Kidney (tissue), 14 donors: ENCODE results near the gene SNX13. TPM values are rescaled to one million over a fixed set of nuclear protein-coding genes. Genes with fewer than 3 reads are reported as not detected.

Experiments
- DNase-seq, 5 donors: peaks; one replicate each; pipeline ENCODE4 v3.0.0-alpha.2; 2013 to 2020
- FAIRE-seq: peaks from 2 replicates; lab custom pipeline; 2012; peaks lifted over from hg19 to GRCh38; lab: Jason Lieb, UNC
- H3K27ac ChIP-seq, 2 donors: one replicate each; pipeline ENCODE4 v1.7.0; 2013; ENCODE audit warnings: low read depth in 2 of 2, low read length in 2 of 2, inconsistent platforms in 1 of 2
- H3K27me3 ChIP-seq: one replicate; pipeline ENCODE4 v1.7.1; 2013; ENCODE audit warnings: low read length, inconsistent platforms; ENCODE audit not compliant: control insufficient read depth, insufficient read depth
- H3K36me3 ChIP-seq, 3 donors: one replicate each; pipeline versions ENCODE4 v1.7.0 to v1.7.1; 2013; ENCODE audit warnings: low read length in 3 of 3, control low read depth in 1 of 3, inconsistent platforms in 1 of 3; ENCODE audit not compliant: insufficient read depth in 3 of 3, control insufficient read depth in 2 of 3
- H3K4me1 ChIP-seq, 3 donors: one replicate each; pipeline versions ENCODE4 v1.7.0 to v1.7.1; 2013; ENCODE audit warnings: low read length in 3 of 3, inconsistent platforms in 1 of 3, low read depth in 1 of 3; ENCODE audit not compliant: control insufficient read depth in 2 of 3, insufficient read depth in 2 of 3
- H3K4me3 ChIP-seq, 3 donors: one replicate each; pipeline versions ENCODE4 v1.7.0 to v1.8.1; 2013; ENCODE audit warnings: low read length in 3 of 3, control low read depth in 1 of 3, inconsistent platforms in 1 of 3
- H3K9ac ChIP-seq, 3 donors: one replicate each; pipeline versions ENCODE4 v1.7.0 to v1.7.1; 2013; ENCODE audit warnings: low read length in 3 of 3, control low read depth in 1 of 3, inconsistent platforms in 1 of 3
- H3K9me3 ChIP-seq, 3 donors: one replicate each; pipeline versions ENCODE4 v1.7.0 to v1.7.1; 2013; ENCODE audit warnings: low read length in 3 of 3, control low read depth in 1 of 3, inconsistent platforms in 1 of 3; ENCODE audit not compliant: control insufficient read depth in 2 of 3, insufficient read depth in 1 of 3
- intact Hi-C: fragments of 100-400 bp; cut with DNase I; formaldehyde crosslinking; loops from one replicate; pipeline ENCODE4 v1.11.1; 2022
- polyA plus RNA-seq: library from polyadenylated mRNA; stranded (reverse); fragments of 350-450 nt; fragmentation: Illumina TruSeq; extraction: RNeasy Lipid Tissue Mini Kit (QIAGEN cat#74804); gene quantifications from one replicate; pipeline ENCODE4 v1.2.3, GENCODE V29; 2014; ENCODE audit warnings: low read depth, low replicate concordance; ENCODE audit not compliant: insufficient read depth
- total RNA-seq: library from RNA; stranded (reverse); fragmentation: NEBNext Ultra II Directional; extraction: Animal tissue kit (Norgen Biotek cat#: 25700); gene quantifications from one replicate; pipeline ENCODE4 v1.2.1, GENCODE V29; 2021
- TF ChIP-seq, protein P1 (sequence below): IDR thresholded peaks from 3 replicates; pipeline ENCODE4 v1.5.1; 2012; ENCODE audit warnings: mild to moderate bottlenecking, moderate library complexity, borderline replicate concordance; ENCODE audit not compliant: insufficient read depth; ENCODE audit errors: extremely low read depth
- donor health status: control.
- donor health status: control.
- donor health status: control.
- donor health status: control.
- donor health status: control.
- donor health status: DM: yes; HTN: yes; CAD: no.
- donor health status: Normal renal cell carcinoma (clear cell type).

The SNX13 gene
- total and polyA plus RNA-seq, 2 donors from 2014 or later = 9.9 to 57.0 TPM

DNA sequence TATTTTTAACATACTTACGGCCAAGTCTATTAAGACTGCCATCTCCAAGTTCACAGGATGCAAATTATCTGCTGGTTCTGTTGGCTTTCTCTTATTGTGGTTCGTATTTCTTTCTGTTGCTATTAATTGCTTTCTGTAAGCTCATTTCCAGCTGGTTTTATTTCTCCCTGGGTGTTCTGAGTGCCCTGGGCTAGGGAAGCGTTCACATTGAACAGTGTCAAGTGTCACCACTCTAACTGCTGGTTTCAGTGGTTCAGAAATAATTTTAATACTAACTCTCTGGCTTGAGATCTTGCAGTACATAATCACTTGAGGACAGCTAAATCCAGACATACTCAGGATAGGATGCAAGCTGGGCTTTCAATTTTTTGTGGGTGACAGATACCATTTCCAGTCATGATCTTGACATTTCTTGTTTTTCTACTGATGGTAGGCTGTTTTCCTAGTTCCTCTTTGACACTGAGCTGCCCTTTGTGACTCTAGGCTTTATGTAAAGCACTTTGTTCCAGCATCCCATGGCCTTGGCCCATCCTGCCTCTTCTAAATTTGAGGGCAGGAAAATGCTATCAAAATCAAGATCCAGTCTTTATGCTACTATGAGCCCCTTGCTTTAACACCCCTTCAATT lies 117.6 kb downstream of the SNX13 start:
- intact Hi-C loops = no loop called here
- Histone ChIP-seq H3K27ac (no peak overlapping the region), H3K9ac (no peak overlapping the region), H3K36me3 (peaks cover 0 to 2% (median 0%) of the 10 kb centered on the region in 3 donors), H3K27me3 (no peaks in the 10 kb centered on the region), H3K9me3 (no peaks in the 10 kb centered on the region), H3K4me3 (no peak overlapping the region), H3K4me1 (no peaks in the 10 kb centered on the region)
- DNase-seq = peak in 3 of 5 donors; percentile 9 to 52 (median 26)
- TF ChIP-seq, protein P1, sequence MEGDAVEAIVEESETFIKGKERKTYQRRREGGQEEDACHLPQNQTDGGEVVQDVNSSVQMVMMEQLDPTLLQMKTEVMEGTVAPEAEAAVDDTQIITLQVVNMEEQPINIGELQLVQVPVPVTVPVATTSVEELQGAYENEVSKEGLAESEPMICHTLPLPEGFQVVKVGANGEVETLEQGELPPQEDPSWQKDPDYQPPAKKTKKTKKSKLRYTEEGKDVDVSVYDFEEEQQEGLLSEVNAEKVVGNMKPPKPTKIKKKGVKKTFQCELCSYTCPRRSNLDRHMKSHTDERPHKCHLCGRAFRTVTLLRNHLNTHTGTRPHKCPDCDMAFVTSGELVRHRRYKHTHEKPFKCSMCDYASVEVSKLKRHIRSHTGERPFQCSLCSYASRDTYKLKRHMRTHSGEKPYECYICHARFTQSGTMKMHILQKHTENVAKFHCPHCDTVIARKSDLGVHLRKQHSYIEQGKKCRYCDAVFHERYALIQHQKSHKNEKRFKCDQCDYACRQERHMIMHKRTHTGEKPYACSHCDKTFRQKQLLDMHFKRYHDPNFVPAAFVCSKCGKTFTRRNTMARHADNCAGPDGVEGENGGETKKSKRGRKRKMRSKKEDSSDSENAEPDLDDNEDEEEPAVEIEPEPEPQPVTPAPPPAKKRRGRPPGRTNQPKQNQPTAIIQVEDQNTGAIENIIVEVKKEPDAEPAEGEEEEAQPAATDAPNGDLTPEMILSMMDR = no peak
- FAIRE-seq = no peak

DNA sequence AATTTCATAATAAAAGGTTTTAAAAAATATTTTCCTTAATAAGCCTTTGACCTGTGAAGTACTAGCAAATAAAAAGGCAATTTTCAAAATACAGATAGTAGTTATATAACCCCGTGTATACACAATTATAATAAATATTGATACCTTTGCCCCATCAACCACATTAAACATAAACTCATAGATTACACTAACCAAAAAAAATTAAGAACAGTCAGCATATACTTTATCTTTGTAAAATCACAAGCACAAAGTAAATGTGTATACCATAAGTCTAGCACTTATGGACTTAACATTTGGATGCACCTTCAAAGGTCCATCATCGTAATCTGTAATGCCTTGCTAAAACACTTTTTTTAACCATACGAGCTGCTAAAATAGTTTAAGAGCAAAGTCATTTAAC lies 123.4 kb downstream of the SNX13 start:
- no peak overlapping the region for H3K9ac ChIP-seq
- TF ChIP-seq, protein P1 = no peak
- intact Hi-C loops = no loop called here
- peaks cover 2 to 7% (median 5%) of the 10 kb centered on the region in 3 donors for H3K36me3 ChIP-seq
- H3K4me1 ChIP-seq = no peaks in the 10 kb centered on the region
- no peak for DNase-seq
- H3K9me3 ChIP-seq = peaks cover 0 to 5% (median 0%) of the 10 kb centered on the region in 3 donors
- H3K27ac ChIP-seq = no peak overlapping the region
- no peak for FAIRE-seq
- no peak overlapping the region for H3K4me3 ChIP-seq
- H3K27me3 ChIP-seq = no peaks in the 10 kb centered on the region

DNA sequence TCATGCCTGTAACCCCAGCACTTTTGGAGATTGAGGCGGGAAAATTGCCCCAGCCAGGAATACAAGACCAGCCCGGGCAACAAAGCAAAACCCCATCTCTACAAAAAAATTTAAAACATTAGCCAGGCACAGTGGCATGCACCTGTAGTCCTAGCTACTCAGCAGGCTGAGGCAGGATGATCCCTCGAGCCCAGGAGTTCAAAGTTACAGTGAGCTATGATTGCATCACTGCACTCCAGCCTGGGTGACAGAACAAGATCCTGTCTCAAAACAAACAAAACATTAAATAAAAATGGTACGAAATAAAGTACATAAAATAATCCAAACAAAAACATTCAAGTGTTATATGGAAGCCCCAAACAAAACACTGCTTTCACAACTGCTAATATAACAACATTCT lies 125.0 kb downstream of the SNX13 start:
- H3K9ac ChIP-seq = no peak overlapping the region
- DNase-seq (no peak), FAIRE-seq (no peak)
- H3K27me3 ChIP-seq = no peaks in the 10 kb centered on the region
- intact Hi-C loops = no loop called here
- TF ChIP-seq, protein P1 = no peak
- H3K9me3 ChIP-seq = peaks cover 0 to 5% (median 2%) of the 10 kb centered on the region in 3 donors
- no peak overlapping the region for H3K27ac ChIP-seq
- no peak overlapping the region for H3K4me3 ChIP-seq
- peaks cover 2 to 7% (median 5%) of the 10 kb centered on the region in 3 donors for H3K36me3 ChIP-seq
- no peaks in the 10 kb centered on the region for H3K4me1 ChIP-seq
